ENCODE measurements around the gene RAPGEF2. TPM values are rescaled to one million over a fixed set of nuclear protein-coding genes. Genes with fewer than 3 reads are reported as not detected.

RAPGEF2 gene
- total RNA-seq, 1 donor from 2014 or later = 251 TPM

Small RNAs within 50 kb of the gene (small RNA-seq; reads per million reads assigned to genes)
- not detected for gene AC074344.1
- gene MIR3688-1 = 1.6 reads per million, percentile 81 among the genes with 10 or more reads in this experiment
- gene RF00019 = not detected

Measured in occipital lobe (tissue), 2 donors.